ENCODE data around the gene CLDN5. TPM values are rescaled to one million over a fixed set of nuclear protein-coding genes. Genes with fewer than 3 reads are reported as not detected.

Gene CLDN5
- total RNA-seq, 4 donors from 2014 or later, result 102 to 226 (median 170) TPM

Other genes with a start within 250 kb of the CLDN5 start
- gene CLTCL1, start 232.7 kb downstream of the CLDN5 start, total RNA-seq, result 10 to 100 TPM; 22.6 to 35.9 (median 26.8) TPM
- gene HIRA, start 92.7 kb downstream of the CLDN5 start, total RNA-seq, result 10 to 100 TPM; 18.8 to 31.6 (median 24.7) TPM
- 10 to 100 TPM; 11.4 to 37.8 (median 23.8) TPM for gene MRPL40, start 91.9 kb downstream of the CLDN5 start, total RNA-seq
- gene C22orf39, start 76.7 kb downstream of the CLDN5 start, total RNA-seq, result 100 to 1,000 TPM in 1 of 4 donors, 10 to 100 TPM in 3; 58.5 to 101 (median 75.1) TPM
- 10 to 100 TPM; 26.9 to 38.1 (median 30.1) TPM for gene UFD1, start 45.2 kb downstream of the CLDN5 start, total RNA-seq
- gene CDC45, start 44.5 kb downstream of the CLDN5 start, total RNA-seq, result under 1 TPM in 1 of 4 donors, not detected in 3; 0.98 TPM
- 10 to 100 TPM; 11.4 to 29.1 (median 25.2) TPM for gene SEPTIN5, start 190.1 kb upstream of the CLDN5 start, total RNA-seq
- gene GP1BB, start 199.1 kb upstream of the CLDN5 start, total RNA-seq, result 1 to 10 TPM; 3.3 to 5.9 (median 4.7) TPM
- gene TBX1, start 236.4 kb upstream of the CLDN5 start, total RNA-seq, result 1 to 10 TPM in 3 of 4 donors, under 1 TPM in 1; 0.42 to 3.6 (median 2.6) TPM

Data from tibial nerve (tissue), 4 donors.